H9 (cell line): Measurements from ENCODE around the gene SOX18. TPM values are rescaled to one million over a fixed set of nuclear protein-coding genes. Genes with fewer than 3 reads are reported as not detected.

Experiments used
- DNase-seq: peaks from one replicate; pipeline ENCODE4 v3.0.0-alpha.2; 2017
- H2AFZ ChIP-seq: one replicate; pipeline ENCODE4 v1.6.1; 2013; ENCODE audit warnings: mild to moderate bottlenecking, low read length, control low read depth, moderate library complexity
- H2AK5ac ChIP-seq: 2 replicates; pipeline ENCODE4 v1.6.1; 2013; ENCODE audit warnings: low read length, control low read depth, mixed read lengths; ENCODE audit not compliant: insufficient read length
- H2BK120ac ChIP-seq: one replicate; pipeline ENCODE4 v1.6.1; 2013; ENCODE audit warnings: low read depth, mild to moderate bottlenecking, low read length, control low read depth, inconsistent platforms; ENCODE audit not compliant: poor library complexity, severe bottlenecking
- H2BK12ac ChIP-seq: 2 replicates; pipeline ENCODE4 v1.6.1; 2013; ENCODE audit warnings: low read length, control low read depth, mixed read lengths, low read depth; ENCODE audit not compliant: insufficient read length
- H2BK15ac ChIP-seq: 2 replicates; pipeline ENCODE4 v1.6.1; 2013; ENCODE audit warnings: low read depth, low read length, control low read depth
- H2BK20ac ChIP-seq: one replicate; pipeline ENCODE4 v1.6.1; 2013; ENCODE audit warnings: low read depth, mild to moderate bottlenecking, low read length, control low read depth, inconsistent platforms; ENCODE audit not compliant: poor library complexity, severe bottlenecking
- H2BK5ac ChIP-seq: 2 replicates; pipeline ENCODE4 v1.6.1; 2013; ENCODE audit warnings: low read length, control low read depth, mixed read lengths; ENCODE audit not compliant: insufficient read length
- H3K14ac ChIP-seq: 2 replicates; pipeline ENCODE4 v1.6.1; 2013; ENCODE audit warnings: low read length, control low read depth; ENCODE audit not compliant: insufficient read depth
- H3K18ac ChIP-seq: 2 replicates; pipeline ENCODE4 v1.6.1; 2013; ENCODE audit warnings: low read depth, mild to moderate bottlenecking, mixed read lengths, low read length, control low read depth; ENCODE audit not compliant: insufficient read length
- H3K23ac ChIP-seq: 2 replicates; pipeline ENCODE4 v1.6.1; 2013; ENCODE audit warnings: low read length, control low read depth, mixed read lengths, low read depth; ENCODE audit not compliant: insufficient read length
- H3K23me2 ChIP-seq: 2 replicates; pipeline ENCODE4 v1.6.1; 2013; ENCODE audit warnings: low read depth, mild to moderate bottlenecking, mixed read lengths, low read length, control low read depth; ENCODE audit not compliant: insufficient read length, poor library complexity, severe bottlenecking
- H3K27ac ChIP-seq: 2 replicates; pipeline ENCODE4 v1.5.1; 2013; ENCODE audit warnings: low read length, control low read depth, mixed read lengths, low read depth; ENCODE audit not compliant: insufficient read length
- H3K27me3 ChIP-seq: 2 replicates; pipeline ENCODE4 v1.6.1; 2013; ENCODE audit warnings: low read length, control low read depth, inconsistent platforms; ENCODE audit not compliant: insufficient read depth
- H3K4ac ChIP-seq: 2 replicates; pipeline ENCODE4 v1.6.1; 2013; ENCODE audit warnings: low read depth, mild to moderate bottlenecking, control low read depth, inconsistent platforms, low read length, moderate library complexity
- H3K4me1 ChIP-seq: 2 replicates; pipeline ENCODE4 v1.6.1; 2013; ENCODE audit warnings: low read length, control low read depth, inconsistent platforms; ENCODE audit not compliant: insufficient read depth
- H3K4me2 ChIP-seq: 2 replicates; pipeline ENCODE4 v1.6.1; 2013; ENCODE audit warnings: low read length, control low read depth, mixed read lengths; ENCODE audit not compliant: insufficient read length, insufficient read depth
- H3K56ac ChIP-seq: 2 replicates; pipeline ENCODE4 v1.6.1; 2013; ENCODE audit warnings: low read depth, mild to moderate bottlenecking, mixed read lengths, low read length, control low read depth; ENCODE audit not compliant: insufficient read length
- H3K79me1 ChIP-seq: 2 replicates; pipeline ENCODE4 v1.6.1; 2013; ENCODE audit warnings: low read depth, mild to moderate bottlenecking, moderate library complexity, low read length, control low read depth, inconsistent platforms; ENCODE audit not compliant: insufficient read depth, poor library complexity, severe bottlenecking
- H3K79me2 ChIP-seq: 2 replicates; pipeline ENCODE4 v1.6.1; 2013; ENCODE audit warnings: low read length, control low read depth, inconsistent platforms; ENCODE audit not compliant: insufficient read depth
- H3K9ac ChIP-seq: 2 replicates; pipeline ENCODE4 v1.6.1; 2013; ENCODE audit warnings: low read length, control low read depth, mixed read lengths; ENCODE audit not compliant: insufficient read length; ENCODE audit errors: extremely low read depth
- H3K9me3 ChIP-seq: one replicate; pipeline ENCODE4 v1.6.1; 2013; ENCODE audit warnings: low read depth, low read length, inconsistent platforms; ENCODE audit not compliant: control insufficient read depth
- H3T11ph ChIP-seq: one replicate; pipeline ENCODE4 v1.6.1; 2013; ENCODE audit warnings: mild to moderate bottlenecking, low read length, control low read depth, inconsistent platforms
- H4K20me1 ChIP-seq: one replicate; pipeline ENCODE4 v1.6.1; 2013; ENCODE audit not compliant: control insufficient read depth, insufficient read length, insufficient read depth
- H4K5ac ChIP-seq: 2 replicates; pipeline ENCODE4 v1.6.1; 2013; ENCODE audit warnings: low read depth, mild to moderate bottlenecking, mixed read lengths, low read length, control low read depth; ENCODE audit not compliant: insufficient read length
- H4K8ac ChIP-seq: replicated peaks from 2 replicates; pipeline ENCODE4 v1.6.1; 2013; ENCODE audit warnings: low read length, control low read depth, mixed read lengths, low read depth; ENCODE audit not compliant: insufficient read length
- H4K91ac ChIP-seq: 2 replicates; pipeline ENCODE4 v1.6.1; 2013; ENCODE audit warnings: low read depth, mild to moderate bottlenecking, moderate library complexity, mixed read lengths, low read length, control low read depth; ENCODE audit not compliant: insufficient read length
- H3K27ac Mint-ChIP-seq, 3 experiments: 2 replicates in 2 of 3; 3 replicates in 1 of 3; pipeline ENCODE4 v1.8.0; 2020 to 2021; ENCODE audit warnings: mixed read lengths in 3 of 3, mild to moderate bottlenecking in 1 of 3, moderate library complexity in 1 of 3
- H3K27me3 Mint-ChIP-seq: 2 replicates; pipeline ENCODE4 v1.8.0; 2021; ENCODE audit warnings: low read depth, mild to moderate bottlenecking, moderate library complexity, mixed read lengths
- H3K36me3 Mint-ChIP-seq, 3 experiments: 2 replicates in 2 of 3; 3 replicates in 1 of 3; pipeline ENCODE4 v1.8.0; 2020 to 2021; ENCODE audit warnings: low read depth in 3 of 3, mixed read lengths in 3 of 3; ENCODE audit not compliant: insufficient read depth in 1 of 3
- H3K4me1 Mint-ChIP-seq, 2 experiments: 2 replicates each; pipeline ENCODE4 v1.8.0; 2020; ENCODE audit warnings: mixed read lengths in 2 of 2
- H3K4me3 Mint-ChIP-seq, 2 experiments: 2 replicates in 1 of 2; 3 replicates in 1 of 2; pipeline ENCODE4 v1.8.0; 2020 to 2021; ENCODE audit warnings: mild to moderate bottlenecking in 2 of 2, mixed read lengths in 2 of 2, moderate library complexity in 1 of 2
- H3K9me3 Mint-ChIP-seq, 2 experiments: 2 replicates in 1 of 2; 3 replicates in 1 of 2; pipeline ENCODE4 v1.8.0; 2020; ENCODE audit warnings: mild to moderate bottlenecking in 2 of 2, mixed read lengths in 2 of 2, moderate library complexity in 1 of 2
- WGBS: extraction: QIAGEN DNeasy Blood & Tissue Kit; methylation state at CpG from one replicate; pipeline ENCODE4 v1.1.7; 2013; ENCODE audit warnings: missing lambda C conversion rate, low lambda C conversion rate, mixed read lengths; ENCODE audit not compliant: insufficient read length; ENCODE audit errors: extremely low coverage; 5-methylcytosine and 5-hydroxymethylcytosine counted together
- total RNA-seq: library from RNA; stranded (reverse); gene quantifications from 2 replicates; pipeline ENCODE4 v1.2.1, GENCODE V29; 2021
- TF ChIP-seq, protein P1 (sequence below): fragments of 200-600 bp; sonication (generic); conservative IDR thresholded peaks from 3 replicates; pipeline ENCODE4 v1.8.0; 2021; ENCODE audit warnings: antibody characterized with exemption, mild to moderate bottlenecking

Gene SOX18
- total RNA-seq, 1 experiment from 2014 or later, result 2.0 TPM

DNA sequence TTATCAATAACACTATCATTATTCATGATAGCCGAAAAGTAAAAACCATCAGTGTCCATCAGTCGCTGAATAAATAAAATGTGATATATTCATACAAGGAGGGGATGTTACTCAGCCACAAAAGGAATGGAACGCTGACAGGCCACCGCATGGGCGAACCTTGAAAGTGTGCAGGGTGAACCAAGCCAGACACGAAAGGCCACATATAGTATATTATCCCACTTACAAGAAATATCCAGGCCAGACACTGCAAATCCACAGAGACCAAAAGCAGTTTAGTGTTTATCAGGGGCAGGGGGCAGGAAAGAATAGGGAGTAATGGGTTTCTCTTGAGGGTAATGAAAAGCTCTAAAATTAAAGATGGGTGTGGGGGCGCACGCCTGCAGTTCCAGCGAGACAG, 5.7 kb downstream of the SOX18 start:
- Mint-ChIP-seq H3K36me3 (peaks cover 0 to 2% (median 0%) of the 10 kb centered on the region in 3 experiments; a peak in 3 of 7 replicates), H3K4me1 (peaks cover 16 to 23% of the 10 kb centered on the region in 2 experiments), H3K27ac (no peak overlapping the region), H3K27me3 (peaks cover 86% of the 10 kb centered on the region), H3K4me3 (peak overlapping the region in 1 of 2 experiments; percentile 13; a peak in 1 of 5 replicates), H3K9me3 (peaks cover 2 to 3% of the 10 kb centered on the region in 2 experiments; a peak in 2 of 5 replicates)
- Histone ChIP-seq H3K9me3 (no peaks in the 10 kb centered on the region), H2BK120ac (no peak overlapping the region), H3K79me1 (no peaks in the 10 kb centered on the region), H3K23ac (no peak overlapping the region), H3T11ph (no peak overlapping the region), H2BK20ac (no peak overlapping the region), H3K27ac (no peak overlapping the region), H4K5ac (no peak overlapping the region), H2BK5ac (no peak overlapping the region), H3K14ac (no peak overlapping the region), H3K27me3 (peaks cover 34% of the 10 kb centered on the region; the same call in 1 of the 2 replicates), H4K91ac (no peak overlapping the region), H2AFZ (no peak overlapping the region), H3K23me2 (peaks cover 4% of the 10 kb centered on the region), H3K4me1 (peaks cover 5% of the 10 kb centered on the region; the same call in 1 of the 2 replicates), H2BK15ac (no peak overlapping the region), H3K79me2 (no peaks in the 10 kb centered on the region), H3K56ac (no peak overlapping the region), H4K8ac (no peak overlapping the region), H2BK12ac (no peak overlapping the region), H4K20me1 (no peaks in the 10 kb centered on the region), H2AK5ac (no peak overlapping the region), H3K9ac (no peak overlapping the region), H3K4ac (no peak overlapping the region), H3K18ac (no peak overlapping the region), H3K4me2 (no peak overlapping the region)
- no peak for DNase-seq
- 100% methylated on average over 1 of the region's 9 CpGs for WGBS
- TF ChIP-seq, protein P1, sequence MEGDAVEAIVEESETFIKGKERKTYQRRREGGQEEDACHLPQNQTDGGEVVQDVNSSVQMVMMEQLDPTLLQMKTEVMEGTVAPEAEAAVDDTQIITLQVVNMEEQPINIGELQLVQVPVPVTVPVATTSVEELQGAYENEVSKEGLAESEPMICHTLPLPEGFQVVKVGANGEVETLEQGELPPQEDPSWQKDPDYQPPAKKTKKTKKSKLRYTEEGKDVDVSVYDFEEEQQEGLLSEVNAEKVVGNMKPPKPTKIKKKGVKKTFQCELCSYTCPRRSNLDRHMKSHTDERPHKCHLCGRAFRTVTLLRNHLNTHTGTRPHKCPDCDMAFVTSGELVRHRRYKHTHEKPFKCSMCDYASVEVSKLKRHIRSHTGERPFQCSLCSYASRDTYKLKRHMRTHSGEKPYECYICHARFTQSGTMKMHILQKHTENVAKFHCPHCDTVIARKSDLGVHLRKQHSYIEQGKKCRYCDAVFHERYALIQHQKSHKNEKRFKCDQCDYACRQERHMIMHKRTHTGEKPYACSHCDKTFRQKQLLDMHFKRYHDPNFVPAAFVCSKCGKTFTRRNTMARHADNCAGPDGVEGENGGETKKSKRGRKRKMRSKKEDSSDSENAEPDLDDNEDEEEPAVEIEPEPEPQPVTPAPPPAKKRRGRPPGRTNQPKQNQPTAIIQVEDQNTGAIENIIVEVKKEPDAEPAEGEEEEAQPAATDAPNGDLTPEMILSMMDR, result no peak
